LNCaP clone FGC (cell line): ENCODE data around the gene LHPP.

Source experiments
- DNase-seq: peaks from one replicate; pipeline ENCODE4 v3.0.0-alpha.2; 2011; ENCODE audit warnings: low read depth
- H3K4me3 ChIP-seq: 2 replicates; pipeline ENCODE4 v1.5.1; 2011; ENCODE audit warnings: mild to moderate bottlenecking, low read depth, low read length, control low read depth
- CTCF ChIP-seq: IDR thresholded peaks from 2 replicates; pipeline ENCODE4 v1.5.1; 2012; ENCODE audit warnings: mild to moderate bottlenecking; ENCODE audit not compliant: control insufficient read depth, insufficient read depth; ENCODE audit errors: extremely low read depth

LHPP gene

GRCh38 chr10:124619802-124620490, 158.3 kb downstream of the LHPP start:
- H3K4me3 ChIP-seq, result no peak overlapping the region
- no peak for TF ChIP-seq CTCF
- no peak for DNase-seq

GRCh38 chr10:124621637-124622036, 160.0 kb downstream of the LHPP start:
- H3K4me3 ChIP-seq, result no peak overlapping the region
- no peak for TF ChIP-seq CTCF
- no peak for DNase-seq

GRCh38 chr10:124622158-124622557, 160.5 kb downstream of the LHPP start:
- no peak for TF ChIP-seq CTCF

GRCh38 chr10:124622866-124623536, 161.4 kb downstream of the LHPP start:
- no peak for DNase-seq
- TF ChIP-seq CTCF, result no peak
- no peak overlapping the region for H3K4me3 ChIP-seq

More at GRCh38 chr10:124622158-124622557, 160.5 kb downstream of the LHPP start:
- H3K4me3 ChIP-seq, result no peak overlapping the region
- DNase-seq, result no peak

- H3K4me3 ChIP-seq, result no peak overlapping the region
- no peak for DNase-seq
- TF ChIP-seq CTCF, result no peak
Measured at GRCh38 chr10:124624006-124624405, 162.4 kb downstream of the LHPP start.

- no peak overlapping the region for H3K4me3 ChIP-seq
- no peak for DNase-seq
- TF ChIP-seq CTCF, result no peak
Measured at GRCh38 chr10:124624466-124624865, 162.8 kb downstream of the LHPP start.
